Astrocyte of the hippocampus (primary cell): ENCODE results near the gene S1PR5.
"Not testable (repeated sequence)": the region's sequence is repeated elsewhere in the genome, so short reads cannot be mapped to it uniquely, and the experiment has no call there.

Experiments used
- DNase-seq: peaks from one replicate; pipeline ENCODE4 v3.0.0; 2011; ENCODE audit warnings: low read depth, low spot score

Gene S1PR5

DNA sequence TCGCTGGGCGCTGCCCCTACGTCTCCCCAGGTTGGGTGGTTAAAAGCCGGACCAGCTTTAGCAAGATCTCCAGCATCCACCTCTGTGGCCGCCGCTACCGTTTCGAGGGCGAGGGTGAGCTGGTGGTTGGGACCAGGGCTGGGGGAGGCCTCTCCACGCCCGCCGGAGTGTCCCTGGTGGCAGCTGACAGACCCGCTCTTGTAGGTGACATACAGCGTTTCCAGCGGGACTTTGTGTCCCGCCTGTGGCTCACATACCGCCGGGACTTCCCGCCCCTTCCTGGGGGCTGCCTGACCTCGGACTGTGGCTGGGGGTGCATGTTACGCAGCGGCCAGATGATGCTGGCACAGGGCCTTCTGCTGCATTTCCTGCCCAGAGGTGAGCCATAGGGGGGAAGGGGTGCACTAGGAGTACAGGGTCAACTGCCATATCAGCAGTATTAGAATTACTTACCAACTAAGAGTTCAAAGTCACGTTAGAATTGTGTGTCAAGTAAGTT is 27.6 kb upstream of the S1PR5 start:
- no peak for DNase-seq

DNA sequence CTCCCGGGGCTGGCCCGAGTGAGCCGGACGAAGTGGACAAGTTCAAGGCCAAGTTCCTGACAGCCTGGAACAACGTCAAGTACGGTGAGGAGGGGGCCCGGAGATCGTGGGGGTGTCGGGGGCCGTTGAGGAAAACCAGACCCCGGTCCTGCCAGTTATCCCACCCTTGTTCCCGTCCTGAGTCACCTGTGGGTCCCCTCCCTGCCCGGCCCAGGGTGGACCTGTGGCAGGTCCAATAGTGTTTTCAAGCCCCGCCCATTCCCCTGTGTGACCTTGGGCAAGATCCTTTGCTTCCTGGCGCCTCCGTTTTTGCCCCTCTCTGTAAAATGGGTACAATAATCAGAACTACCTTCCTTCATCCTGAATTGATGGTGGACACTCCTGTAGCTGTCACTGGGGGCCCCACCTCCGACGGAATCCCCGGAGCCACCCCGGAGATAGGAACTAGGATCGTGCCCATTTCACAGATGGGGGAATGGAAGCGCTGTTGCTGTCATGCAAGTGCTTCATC is 27.1 kb upstream of the S1PR5 start:
- DNase-seq, result no peak

DNA sequence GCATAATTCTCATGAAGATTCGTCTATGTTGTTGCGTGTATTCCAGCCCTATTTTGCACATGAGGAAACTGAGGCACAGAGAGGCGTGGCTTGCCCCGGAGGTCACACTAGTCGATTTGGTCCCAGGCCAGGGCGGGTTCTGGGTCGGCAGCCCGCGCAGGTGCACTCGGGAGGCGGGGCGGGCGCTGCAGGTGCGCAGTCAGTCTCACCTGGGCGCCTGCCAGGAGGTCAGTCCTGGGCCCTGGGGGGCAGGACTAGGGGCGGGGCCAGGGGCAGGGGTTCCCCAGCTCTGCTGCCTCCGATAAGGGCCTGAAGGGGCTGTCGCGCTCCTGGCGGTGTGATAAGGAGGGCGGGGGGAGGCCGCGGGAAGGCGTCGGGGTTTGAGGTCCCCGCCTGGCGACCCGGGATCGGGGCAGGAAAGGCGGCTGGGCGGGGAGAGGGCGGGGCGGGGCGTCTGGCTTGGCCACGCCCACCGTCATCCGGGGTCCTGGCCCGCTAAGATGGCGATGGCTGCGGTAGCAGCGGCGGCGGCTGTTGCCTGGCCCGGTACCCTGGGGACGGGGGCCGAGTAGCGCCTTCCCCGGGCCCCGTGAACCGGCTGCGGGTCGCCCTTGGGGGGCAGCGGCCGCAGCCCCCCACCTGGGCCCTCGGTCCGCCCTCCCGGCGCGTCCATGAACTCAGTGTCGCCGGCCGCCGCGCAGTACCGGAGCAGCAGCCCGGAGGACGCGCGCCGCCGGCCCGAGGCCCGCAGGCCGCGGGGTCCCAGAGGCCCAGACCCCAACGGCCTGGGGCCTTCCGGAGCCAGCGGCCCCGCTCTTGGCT is 26.4 kb upstream of the S1PR5 start, which contains the start of gene ATG4D:
ATG4D (plus strand) TSS at position 485 of the 822 bp plus-strand sequence; CDS start at position 672, 187 bp downstream.
- DNase-seq, result peak; percentile 88

DNA sequence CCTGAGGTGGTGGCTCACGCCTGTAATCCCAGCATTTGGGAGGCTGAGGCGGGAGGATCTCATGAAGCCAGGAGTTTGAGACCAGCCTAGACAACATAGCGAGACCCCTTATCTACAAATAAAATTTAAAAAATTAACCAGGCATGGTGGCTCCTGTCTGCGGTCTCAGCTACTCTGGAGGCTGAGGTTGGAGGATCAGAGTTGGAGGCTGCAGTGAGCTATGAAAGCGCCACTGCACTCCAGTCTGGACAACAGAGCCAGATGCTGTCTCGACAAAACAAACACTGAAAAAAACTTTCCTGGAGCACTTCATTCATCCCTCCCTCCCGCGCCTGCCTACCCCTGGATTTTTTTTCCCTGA is 25.8 kb upstream of the S1PR5 start:
- DNase-seq, result no peak

DNA sequence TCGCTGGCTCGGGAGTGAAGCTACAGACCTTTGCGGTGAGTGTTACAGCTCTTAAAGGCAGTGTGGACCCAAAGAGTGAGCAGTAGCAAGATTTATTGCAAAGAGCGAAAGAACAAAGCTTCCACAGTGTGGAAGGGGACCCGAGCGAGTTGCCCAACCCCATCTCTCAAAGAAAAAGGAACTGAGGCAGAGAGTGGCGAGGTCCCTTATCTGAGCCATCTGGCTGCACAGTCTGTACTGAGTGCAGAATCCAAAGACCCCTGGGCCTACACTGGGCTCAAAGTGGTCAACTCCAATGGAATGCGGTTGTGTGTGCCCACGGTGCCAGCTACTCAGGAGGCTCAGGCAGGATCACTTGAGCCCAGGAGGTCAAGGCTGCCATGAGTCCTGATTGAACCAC is 21.8 kb upstream of the S1PR5 start:
- DNase-seq, result not testable (repeated sequence)

DNA sequence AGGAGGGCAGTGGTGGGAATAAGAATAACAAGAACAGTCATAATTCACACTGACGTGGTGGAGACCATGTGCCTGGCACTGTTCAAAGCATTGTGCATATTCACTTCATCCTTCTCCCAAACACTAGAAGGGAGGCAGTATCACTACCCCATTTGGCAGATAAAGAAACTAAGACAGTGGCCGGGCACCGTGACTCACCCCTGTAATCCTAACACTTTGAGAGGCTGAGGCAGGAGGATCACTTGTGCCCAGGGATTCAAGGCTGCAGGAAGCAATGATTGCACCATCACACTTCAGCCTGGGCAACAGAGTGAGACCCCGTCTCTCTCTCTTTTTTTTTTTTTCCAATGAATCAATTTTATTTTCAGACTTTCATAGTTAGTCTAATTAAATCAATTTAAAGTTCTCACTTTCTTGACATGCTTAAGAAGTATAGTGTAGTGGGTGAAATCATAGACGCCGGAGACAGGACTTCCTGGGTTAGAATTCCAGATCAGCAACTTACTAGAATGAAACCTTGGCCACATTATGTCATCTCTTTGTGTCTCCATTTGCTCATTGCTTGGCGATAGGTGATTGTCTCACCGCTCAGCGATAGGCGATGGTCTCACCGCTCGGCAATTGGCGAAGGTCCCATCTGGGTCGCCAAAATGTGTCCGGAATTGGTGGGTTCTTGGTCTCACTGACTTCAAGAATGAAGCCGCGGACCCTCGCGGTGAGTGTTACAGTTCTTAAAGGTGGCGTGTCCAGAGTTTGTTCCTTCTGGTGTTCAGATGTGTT is 21.1 kb upstream of the S1PR5 start:
- DNase-seq, result no peak

DNA sequence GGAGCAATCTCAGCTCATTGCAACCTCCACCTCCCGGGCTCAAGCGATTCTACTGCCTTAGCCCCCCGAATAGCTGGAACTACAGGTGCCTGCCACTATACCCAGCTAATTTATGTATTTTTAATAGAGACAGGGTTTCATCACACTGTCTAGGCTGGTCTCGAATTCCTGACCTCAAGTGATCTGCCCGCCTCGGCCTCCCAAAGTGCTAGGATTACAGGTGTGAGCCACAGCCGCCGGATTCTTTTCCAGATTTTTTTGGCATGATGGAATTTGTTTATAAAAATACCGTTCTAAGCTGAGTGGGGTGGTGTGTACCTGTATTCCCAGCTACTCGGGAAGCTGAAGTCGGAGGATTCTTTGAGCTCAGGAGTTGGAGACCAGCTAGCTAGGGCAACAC is 20.4 kb upstream of the S1PR5 start:
- no peak for DNase-seq

DNA sequence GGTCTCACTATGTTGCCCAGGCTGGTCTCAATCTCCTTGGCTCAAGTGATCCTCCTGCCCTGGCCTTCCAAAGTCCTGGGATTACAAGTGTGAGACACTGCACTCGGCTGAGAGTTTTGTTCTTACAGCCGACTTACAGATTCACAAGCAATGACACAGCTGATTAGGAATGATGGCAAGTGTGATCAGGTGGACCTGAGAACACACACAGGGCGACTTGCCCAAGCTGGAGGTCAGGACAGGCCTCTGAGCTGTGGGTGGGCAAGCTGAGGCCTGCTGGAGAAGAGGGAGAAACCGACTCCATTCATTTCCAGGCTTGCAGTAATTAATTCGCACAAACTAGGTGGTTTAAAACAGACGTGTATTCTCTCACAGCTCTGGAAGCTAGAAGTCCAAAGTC is 18.4 kb upstream of the S1PR5 start:
- no peak for DNase-seq

DNA sequence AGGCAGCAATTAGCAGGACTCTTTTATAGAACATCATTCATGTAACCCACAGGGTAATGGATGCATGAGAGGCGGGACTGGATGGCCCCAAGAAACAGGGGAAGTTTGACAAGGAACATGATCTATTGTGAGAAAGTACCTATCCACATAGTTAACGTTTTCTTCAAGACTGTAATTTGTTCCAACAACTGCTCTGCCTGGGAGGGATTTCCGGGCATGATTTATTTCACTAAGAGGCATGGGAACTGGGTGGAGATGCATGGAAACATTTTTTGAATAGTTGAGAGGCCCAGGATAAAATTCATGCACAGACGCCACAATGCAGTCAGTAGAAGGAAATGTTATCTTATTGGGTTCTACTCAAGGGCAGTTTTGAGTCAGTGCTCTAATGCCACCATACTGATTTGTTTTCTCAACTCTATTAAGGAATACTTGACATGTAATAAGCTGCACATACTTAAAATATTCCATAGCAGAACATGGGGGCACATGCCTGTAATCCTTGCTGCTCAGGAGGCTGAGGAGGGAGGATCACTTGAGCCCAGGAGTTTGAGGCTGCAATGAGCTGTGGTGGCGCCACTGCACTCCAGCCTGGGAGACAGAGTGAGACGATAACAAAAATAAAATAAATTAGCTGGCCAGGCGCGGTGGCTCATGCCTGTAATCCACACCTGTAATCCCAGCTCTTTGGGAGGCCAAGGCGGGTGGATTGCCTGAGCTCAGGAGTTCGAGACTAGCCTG is 16.6 kb upstream of the S1PR5 start:
- DNase-seq, result peak; percentile 81

DNA sequence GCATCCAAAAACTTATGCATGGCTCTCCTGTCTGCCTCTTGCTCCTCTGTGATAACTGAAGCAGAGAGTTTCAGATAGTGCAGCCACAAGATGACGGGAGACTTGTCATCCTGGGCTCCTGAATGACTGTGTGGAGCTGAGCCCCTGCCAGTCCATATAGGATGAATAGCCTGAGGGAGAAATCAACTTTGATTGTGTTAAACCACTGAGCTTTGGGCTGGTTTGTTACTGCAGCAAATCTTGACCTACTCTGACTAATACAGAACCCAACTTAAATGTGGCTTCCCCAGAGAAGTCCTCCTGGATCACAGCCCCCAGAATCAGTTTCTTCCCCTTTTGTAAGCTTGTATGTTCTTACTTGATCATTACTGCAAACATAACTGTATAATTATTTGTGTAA is 15.2 kb upstream of the S1PR5 start:
- no peak for DNase-seq

DNA sequence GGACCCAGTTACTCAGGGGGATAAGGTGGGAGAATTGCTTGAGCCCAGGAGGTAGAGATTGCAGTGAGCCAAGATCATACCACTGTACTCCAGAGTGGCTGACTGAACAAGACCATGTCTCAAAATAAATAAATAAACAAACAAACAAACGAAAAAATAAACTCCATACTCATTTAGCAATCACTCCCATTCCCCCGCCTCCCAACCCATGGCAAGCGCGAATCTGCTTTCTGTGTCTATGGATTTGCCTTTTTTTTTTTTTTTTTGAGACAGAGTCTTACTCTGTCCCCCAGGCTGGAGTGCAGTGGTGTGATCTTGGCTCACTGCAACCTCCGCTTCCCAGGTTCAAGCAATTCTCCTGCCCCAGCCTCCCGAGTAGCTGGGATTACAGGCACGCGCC is 9.6 kb upstream of the S1PR5 start:
- not testable (repeated sequence) for DNase-seq

DNA sequence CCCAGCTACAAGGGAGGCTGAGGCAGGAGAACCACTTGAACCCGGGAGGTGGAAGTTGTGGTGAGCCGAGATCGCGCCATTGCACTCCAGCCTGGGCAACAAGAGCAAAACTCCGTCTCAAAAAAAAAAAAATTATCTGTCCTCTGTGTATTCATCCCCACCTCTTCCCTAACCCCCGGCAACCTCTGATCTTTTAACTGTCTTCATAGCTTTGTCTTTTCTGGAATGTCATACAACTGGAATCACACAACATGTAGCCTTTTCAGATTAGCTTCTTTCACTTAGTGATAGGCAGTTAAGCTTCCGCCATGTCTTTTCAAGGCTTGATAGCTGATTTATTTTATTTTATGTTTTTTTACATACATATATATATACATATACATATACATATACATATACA is 8.4 kb upstream of the S1PR5 start:
- no peak for DNase-seq

DNA sequence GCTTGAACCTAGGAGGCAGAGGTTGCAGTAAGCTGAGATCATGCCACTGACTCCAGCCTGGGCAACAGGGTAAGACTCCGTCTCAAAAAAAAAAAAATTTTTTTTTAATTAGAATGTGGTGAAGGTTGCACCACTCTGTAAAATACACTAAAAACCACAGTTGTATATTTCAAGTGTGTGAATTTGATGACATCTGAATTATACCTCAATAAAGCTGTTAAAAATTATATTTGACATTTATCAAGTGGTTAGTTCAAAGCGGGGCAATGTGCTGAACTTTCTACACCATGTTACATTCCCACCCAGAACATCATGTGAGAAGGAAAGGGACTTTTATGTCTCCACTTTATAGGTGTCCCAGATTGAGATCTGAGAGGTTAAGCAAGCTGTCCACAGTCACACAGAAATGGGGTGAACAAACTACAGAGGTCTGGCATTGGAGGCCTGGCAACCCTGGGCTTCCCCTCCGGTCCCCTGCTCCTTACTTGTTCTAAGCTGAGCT is 5.9 kb upstream of the S1PR5 start:
- DNase-seq, result no peak

DNA sequence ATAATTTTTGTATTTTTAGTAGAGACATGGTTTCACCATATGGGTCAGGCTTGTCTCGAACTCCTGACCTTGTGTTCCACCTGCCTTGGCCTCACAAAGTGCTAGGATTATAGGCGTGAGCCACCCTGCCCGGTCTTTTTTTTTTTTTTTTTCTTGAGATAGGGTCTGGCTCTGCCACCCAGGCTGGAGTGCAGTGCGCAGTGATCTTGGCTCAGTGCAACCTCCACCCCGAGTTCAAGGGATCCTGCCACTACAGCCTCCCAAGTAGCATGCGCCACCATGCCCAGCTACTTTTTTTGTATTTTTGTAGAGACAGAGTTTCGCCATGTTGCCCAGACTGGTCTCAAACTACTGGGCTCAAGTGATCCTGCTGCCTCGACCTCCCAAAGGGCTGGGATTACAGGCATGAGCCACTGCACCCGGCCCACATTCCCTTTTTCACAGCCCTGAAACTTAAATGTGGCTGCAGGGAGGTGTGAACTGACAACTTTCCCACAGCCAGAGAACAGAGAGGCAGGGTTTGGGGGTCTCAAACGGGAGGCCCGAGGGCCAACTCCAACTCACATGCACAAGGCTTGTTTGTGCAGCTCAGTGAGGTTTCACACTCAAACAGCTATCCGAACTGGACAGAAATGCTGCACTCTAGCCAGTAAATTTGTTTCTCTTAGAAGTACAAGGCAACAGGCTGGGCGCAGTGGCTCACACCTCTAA is 4.4 kb upstream of the S1PR5 start:
- DNase-seq, result no peak

DNA sequence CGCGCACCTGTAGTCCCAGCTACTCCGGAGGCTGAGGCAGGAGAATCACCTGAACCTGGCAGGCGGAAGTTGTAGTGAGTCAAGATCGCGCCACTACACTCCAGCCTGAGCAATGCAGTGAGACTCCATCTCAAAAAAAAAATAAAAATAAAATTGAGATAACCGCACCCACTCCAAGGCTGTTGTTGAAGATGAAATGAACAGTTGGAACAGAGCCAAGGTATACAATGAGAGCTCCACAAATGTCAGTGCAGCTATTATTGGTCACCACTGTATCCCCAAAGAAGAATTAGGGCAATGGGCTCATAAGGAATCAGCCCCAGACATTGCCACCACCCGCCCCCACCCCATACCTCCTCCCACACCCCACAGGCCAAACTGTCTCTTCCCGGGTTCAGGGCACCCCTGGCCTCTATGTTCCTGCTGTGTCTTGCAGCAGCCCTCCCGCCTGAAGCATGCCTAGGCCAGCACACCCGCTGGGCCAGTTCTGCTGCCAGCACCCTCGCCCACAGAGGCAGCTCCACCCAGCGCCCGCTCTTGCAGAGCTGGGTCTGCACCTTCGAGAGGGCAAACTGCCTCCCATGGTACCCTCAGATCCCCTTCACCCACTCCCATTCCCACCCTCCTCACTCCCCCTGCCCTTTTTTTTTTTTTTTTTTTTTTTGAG is 3.5 kb upstream of the S1PR5 start:
- DNase-seq, result no peak

DNA sequence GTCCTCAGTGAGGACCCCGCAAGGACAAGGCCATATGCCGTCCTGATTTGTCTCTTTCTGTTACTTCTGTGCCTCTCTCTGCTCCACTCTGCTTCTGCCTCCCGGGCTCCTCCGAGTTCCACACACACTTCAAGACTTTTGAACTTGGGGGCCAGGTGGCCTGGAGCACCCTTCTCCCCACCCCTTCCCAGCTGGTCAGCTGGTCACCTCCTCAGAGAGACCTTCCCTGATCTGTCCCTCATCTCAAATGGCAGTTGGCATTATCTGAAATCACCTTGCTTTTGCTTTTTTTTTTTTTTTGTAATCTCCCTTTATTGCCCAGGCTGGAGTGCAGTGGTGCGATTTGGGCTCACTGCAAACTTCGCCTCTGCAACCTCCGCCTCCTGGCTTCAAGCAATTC is 2.2 kb upstream of the S1PR5 start:
- DNase-seq, result no peak

DNA sequence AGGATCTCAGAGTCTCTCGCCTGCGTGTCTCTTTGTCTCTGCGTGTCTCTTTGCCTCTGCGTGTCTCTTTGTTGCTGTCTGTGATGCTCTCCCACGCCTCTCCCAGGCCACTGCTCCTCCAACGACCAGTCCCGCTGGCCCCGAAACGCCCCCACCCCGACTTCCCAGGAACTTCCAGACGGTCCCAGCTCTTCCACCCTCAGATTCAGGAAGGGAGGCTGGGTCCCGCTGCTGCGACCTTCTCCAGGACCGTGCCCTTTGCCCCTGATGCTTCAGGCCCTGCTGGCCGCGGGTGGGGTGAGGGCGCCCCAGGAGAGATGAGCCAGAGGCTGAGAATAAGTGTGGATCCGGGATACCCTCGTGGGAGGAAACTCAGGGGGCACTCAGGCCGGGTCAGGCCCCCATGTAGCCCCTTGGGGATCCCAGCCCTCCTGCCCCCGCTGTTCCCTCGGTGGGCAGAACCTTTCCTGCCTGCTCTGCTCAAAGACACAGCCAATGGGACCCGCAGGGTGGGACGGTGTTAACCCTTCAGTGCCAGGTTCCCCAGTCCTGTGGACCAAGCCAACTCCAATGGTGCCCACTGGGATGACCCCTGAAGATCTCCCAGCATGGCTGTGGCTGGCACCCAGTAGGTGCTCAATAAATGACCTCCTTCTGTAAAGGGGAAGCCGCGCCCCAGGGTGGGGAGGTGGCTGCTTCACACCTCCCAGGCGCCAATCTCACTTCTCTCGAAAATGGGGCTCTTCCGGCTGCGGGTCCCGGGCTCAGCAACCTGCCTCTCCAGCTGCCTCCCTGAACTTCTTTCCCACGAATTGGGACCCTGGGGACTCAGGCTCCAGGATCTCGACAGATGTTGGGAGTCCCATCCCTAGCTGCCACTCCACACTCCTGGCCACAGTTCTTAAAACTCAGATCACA is 1.5 kb upstream of the S1PR5 start:
- no peak for DNase-seq

DNA sequence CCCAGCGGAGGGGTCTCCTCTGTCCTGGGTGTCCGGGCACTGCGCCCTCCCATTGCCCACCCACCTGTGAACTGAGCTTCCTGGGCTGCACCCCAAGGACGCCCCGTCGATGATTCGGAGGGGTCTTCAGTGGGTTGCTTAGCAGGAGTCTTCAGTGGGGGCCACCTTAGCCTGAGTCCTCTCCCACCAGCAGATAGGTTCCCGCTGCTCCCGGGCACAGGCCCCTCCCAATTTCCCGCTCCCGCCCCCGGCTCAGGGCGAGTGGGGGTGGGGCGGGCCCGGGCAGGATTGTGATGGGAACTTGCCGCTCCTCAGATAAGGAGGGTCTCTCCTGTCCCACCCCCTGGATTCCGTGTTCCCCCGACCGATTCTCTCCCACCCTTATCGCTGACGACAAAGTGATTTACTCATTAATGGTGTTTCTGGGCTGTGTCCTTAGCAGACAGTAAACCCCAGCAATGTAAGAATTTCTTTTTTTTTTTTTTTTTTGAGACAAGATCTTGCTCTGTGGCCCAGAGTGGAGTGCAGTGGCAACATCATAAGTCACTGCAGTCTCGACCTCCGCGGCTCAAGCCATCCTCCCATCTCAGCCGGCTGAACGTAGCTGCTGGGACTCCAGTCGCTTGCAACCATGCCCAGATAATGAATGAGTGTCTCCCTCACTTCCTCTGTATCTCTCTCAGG is 655 bp upstream of the S1PR5 start:
- peak; percentile 23 for DNase-seq
